SU-DHL-6 (cell line): Measurements from ENCODE around the gene PTPRG.

Experiments
- EZH2phosphoT487 ChIP-seq: fragments of 200-600 bp; sonication (generic), shearing (Covaris generic); conservative IDR thresholded peaks from 2 replicates; pipeline ENCODE4 v1.6.1; 2018; ENCODE audit warnings: mild to moderate bottlenecking, antibody characterized with exemption, low read length, moderate library complexity, mixed read lengths
- TF ChIP-seq, protein P1 (sequence below): fragments of 200-600 bp; sonication (generic); IDR thresholded peaks from one replicate; pipeline ENCODE4 v1.5.1; 2017; ENCODE audit warnings: antibody characterized with exemption, mild to moderate bottlenecking, low read length, moderate library complexity; ENCODE audit not compliant: insufficient read depth, poor library complexity, severe bottlenecking

DNA sequence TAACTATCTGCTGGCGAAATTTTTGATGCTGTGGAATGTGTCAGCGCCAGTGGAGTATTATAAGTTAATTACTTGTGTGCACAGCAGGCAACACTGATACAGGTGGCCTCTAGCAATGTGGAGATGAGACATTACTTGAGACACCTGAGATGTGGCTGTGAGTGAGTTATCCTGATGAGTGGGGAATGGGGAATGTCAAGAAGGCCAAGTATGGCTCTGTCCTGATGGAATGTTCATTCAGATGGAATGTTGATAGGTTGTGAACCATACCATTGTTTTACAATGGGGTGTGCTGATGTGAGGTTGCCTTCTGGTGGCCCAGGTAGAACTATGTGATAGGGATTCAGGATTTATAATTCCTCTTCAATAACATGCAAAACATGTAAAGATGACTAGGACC is 404.8 kb downstream of the PTPRG start:
- TF ChIP-seq, protein P1, sequence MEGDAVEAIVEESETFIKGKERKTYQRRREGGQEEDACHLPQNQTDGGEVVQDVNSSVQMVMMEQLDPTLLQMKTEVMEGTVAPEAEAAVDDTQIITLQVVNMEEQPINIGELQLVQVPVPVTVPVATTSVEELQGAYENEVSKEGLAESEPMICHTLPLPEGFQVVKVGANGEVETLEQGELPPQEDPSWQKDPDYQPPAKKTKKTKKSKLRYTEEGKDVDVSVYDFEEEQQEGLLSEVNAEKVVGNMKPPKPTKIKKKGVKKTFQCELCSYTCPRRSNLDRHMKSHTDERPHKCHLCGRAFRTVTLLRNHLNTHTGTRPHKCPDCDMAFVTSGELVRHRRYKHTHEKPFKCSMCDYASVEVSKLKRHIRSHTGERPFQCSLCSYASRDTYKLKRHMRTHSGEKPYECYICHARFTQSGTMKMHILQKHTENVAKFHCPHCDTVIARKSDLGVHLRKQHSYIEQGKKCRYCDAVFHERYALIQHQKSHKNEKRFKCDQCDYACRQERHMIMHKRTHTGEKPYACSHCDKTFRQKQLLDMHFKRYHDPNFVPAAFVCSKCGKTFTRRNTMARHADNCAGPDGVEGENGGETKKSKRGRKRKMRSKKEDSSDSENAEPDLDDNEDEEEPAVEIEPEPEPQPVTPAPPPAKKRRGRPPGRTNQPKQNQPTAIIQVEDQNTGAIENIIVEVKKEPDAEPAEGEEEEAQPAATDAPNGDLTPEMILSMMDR = no peak
- no peak for TF ChIP-seq EZH2phosphoT487
